ENCODE measurements around the gene CDKL5. TPM values are rescaled to one million over a fixed set of nuclear protein-coding genes. Genes with fewer than 3 reads are reported as not detected.

CDKL5 gene
- total RNA-seq, 1 donor: 6.5 TPM

DNA sequence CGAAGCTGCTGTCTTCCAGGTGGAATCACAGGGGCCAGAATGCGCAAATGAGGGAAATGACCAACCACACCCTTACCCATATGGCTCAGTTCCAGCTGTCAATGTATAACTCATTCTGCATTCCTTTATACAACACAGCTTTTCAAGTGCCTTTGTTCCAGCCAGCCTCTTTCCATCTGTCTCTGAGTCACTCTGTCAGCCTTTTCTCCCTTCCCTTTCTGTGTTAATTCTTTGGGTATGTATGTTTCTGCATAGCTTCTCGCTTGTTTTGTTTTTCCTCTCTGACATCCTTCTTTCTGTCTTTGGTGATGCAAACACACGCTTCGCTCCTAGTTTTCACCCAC, 192.0 kb downstream of the CDKL5 start:
- DNase-seq (ENCODE audit: low read depth): peak; percentile 24
- no peak overlapping the region for H3K4me3 ChIP-seq (ENCODE audit: low read depth, low read length)
- TF ChIP-seq, protein P1, sequence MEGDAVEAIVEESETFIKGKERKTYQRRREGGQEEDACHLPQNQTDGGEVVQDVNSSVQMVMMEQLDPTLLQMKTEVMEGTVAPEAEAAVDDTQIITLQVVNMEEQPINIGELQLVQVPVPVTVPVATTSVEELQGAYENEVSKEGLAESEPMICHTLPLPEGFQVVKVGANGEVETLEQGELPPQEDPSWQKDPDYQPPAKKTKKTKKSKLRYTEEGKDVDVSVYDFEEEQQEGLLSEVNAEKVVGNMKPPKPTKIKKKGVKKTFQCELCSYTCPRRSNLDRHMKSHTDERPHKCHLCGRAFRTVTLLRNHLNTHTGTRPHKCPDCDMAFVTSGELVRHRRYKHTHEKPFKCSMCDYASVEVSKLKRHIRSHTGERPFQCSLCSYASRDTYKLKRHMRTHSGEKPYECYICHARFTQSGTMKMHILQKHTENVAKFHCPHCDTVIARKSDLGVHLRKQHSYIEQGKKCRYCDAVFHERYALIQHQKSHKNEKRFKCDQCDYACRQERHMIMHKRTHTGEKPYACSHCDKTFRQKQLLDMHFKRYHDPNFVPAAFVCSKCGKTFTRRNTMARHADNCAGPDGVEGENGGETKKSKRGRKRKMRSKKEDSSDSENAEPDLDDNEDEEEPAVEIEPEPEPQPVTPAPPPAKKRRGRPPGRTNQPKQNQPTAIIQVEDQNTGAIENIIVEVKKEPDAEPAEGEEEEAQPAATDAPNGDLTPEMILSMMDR (IDR thresholded peaks at IDR 0.05; ENCODE audit: insufficient read depth, low read depth, low read length): no peak

DNA sequence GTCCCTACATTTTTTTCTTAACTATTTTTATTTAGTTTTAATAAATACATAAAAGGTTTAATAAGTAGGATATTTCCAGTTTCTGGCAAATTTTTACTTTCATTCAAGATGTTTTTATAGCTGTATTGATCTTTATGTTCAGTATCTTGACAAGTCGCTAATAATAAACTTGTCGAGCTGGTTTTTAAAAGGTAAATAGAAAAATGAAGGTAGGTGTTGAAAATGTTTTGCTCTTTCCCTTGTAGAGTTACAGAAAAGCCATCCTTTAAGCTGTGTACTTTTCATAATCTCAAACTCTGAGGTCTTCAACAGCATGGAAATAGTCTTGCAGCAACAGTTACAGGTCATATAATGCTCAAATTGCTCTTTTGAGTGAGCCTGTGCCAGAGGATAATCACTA, 193.9 kb downstream of the CDKL5 start:
- no peak for DNase-seq (ENCODE audit: low read depth)
- TF ChIP-seq, protein P1 (IDR thresholded peaks at IDR 0.05; ENCODE audit: insufficient read depth, low read depth, low read length): no peak
- H3K4me3 ChIP-seq (ENCODE audit: low read depth, low read length): no peak overlapping the region

DNA sequence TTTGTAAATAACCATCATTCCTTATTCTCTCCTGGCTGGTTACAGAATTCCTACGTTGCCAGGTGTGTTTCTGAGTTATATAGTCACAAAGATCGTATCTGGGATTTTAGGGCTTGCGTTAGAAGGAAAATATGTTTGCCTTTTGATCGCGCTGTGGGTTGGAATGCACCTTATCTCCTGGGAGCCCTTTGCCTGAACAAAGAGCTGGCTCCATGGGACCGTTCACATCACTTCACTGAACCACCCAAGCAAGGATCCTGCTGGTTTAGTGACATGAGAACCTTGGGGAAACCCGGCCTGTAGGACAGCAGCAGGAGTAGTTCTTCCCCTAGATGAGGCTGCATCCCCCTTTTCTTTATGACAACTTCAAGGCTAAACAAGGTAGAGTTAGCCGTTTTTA, 194.9 kb downstream of the CDKL5 start:
- no peak overlapping the region for H3K4me3 ChIP-seq (ENCODE audit: low read depth, low read length)
- no peak for DNase-seq (ENCODE audit: low read depth)
- TF ChIP-seq, protein P1 (IDR thresholded peaks at IDR 0.05; ENCODE audit: insufficient read depth, low read depth, low read length): no peak

DNA sequence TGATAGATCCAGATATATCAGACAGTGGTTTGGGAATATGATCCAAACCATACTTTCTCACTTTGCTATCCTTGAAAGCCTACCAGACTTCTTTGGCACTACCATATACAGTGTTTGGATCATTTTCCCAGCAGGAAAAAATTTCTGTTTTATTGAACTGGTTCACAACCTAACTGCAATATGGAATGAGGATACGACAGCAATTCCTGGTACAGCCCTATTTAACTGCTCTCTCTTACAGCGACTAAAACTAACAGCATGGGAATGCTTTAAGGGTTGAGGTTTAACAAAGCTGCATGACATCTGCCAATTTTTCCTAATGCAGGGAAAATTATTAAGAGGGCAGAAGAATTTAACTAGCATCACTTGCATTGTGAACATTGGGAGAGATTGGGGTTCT, 199.2 kb downstream of the CDKL5 start:
- no peak for DNase-seq (ENCODE audit: low read depth)
- H3K4me3 ChIP-seq (ENCODE audit: low read depth, low read length): no peak overlapping the region
- TF ChIP-seq, protein P1 (IDR thresholded peaks at IDR 0.05; ENCODE audit: insufficient read depth, low read depth, low read length): no peak

DNA sequence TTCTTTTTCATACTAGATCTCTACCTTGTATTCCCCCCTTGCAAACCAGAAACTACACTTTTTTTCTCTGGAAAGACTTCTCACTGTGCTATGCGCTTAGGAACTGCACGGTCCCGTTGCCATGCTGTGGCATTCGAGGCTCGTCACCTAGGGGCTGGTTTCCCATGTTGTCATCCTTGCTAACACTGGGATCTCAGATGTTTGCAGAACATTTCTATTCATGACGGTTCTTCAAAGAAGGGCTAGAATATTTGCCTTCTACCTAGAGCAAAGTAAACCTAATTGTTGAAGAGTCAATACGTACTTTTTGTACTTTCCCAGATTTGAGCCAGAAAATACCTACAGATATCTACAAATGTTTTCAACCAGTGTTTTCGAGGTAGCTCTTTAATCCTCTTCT, 205.5 kb downstream of the CDKL5 start:
- H3K4me3 ChIP-seq (ENCODE audit: low read depth, low read length): no peak overlapping the region
- DNase-seq (ENCODE audit: low read depth): no peak
- TF ChIP-seq, protein P1 (IDR thresholded peaks at IDR 0.05; ENCODE audit: insufficient read depth, low read depth, low read length): no peak

DNA sequence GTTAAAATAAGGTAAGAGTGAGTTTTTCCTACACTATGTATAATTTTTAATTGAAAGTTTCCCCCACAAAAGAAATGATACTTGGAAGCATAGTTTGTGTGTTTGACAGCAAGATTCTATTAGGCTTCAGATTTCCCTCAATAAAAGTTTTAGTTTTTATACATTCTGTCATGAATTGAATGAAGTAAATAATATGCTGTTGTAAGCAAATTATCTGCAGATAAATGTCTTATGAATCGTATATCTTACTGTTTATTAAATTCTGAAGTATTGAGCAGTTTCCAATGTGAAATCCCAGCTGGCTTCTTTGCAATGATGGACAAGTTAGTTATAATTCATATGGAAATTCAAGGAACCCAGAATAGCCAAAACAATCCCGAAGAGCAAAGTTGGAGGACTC, 213.0 kb downstream of the CDKL5 start:
- TF ChIP-seq, protein P1 (IDR thresholded peaks at IDR 0.05; ENCODE audit: insufficient read depth, low read depth, low read length): no peak
- no peak for DNase-seq (ENCODE audit: low read depth)

DNA sequence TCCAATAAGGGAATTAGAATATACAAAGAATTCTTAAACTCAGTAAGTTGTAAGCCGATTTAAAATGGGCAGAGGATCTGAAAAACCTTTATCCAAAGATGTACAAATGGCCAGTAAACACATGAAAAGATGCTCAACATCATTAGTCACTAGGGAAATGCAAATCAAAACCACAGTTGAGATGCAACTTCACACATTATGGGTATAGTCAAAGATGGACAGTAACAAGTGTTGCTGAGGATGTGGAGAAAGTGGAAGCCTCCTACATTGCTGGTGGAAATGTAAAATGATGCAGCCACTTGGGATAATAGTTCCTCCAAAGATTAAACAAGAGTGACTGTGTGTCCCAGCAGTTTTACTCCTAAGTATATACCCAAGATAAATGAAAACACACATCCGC, 213.9 kb downstream of the CDKL5 start:
- DNase-seq (ENCODE audit: low read depth): no peak
- no peak overlapping the region for H3K4me3 ChIP-seq (ENCODE audit: low read depth, low read length)
- TF ChIP-seq, protein P1 (IDR thresholded peaks at IDR 0.05; ENCODE audit: insufficient read depth, low read depth, low read length): no peak

More for the DNA sequence above, 213.0 kb downstream of the CDKL5 start:
- no peak overlapping the region for H3K4me3 ChIP-seq (ENCODE audit: low read depth, low read length)
